OCI-LY7 (cell line): ENCODE results near the gene SNTB2. TPM values are rescaled to one million over a fixed set of nuclear protein-coding genes. Genes with fewer than 3 reads are reported as not detected.
A peak's percentile ranks its signal among the peaks of the same experiment; 100 is the strongest.

Source experiments
- BruUV-seq: library from RNA; stranded (reverse); fragments of 400-500 nt; replicated peaks from 2 replicates; lab custom pipeline; 2021; lab: Mats Ljungman, UMichigan
- CTCF ChIA-PET: fragments of 300-600 bp; sonication (Branson Sonifier 250); formaldehyde crosslinking; loops from one replicate; lab custom pipeline; 2022; ENCODE audit warnings: antibody characterized with exemption; ENCODE audit not compliant: unreplicated experiment; lab: Charles Lee
- POLR2A ChIA-PET: fragments of 300-600 bp; sonication (Branson Sonifier 250); formaldehyde crosslinking; loops from one replicate; lab custom pipeline; 2022; ENCODE audit warnings: antibody characterized with exemption; lab: Charles Lee
- DNase-seq: peaks from one replicate; pipeline ENCODE4 v3.0.0-alpha.2; 2015; ENCODE audit warnings: low spot score
- H2AFZ ChIP-seq: fragments of 200-600 bp; sonication (generic), shearing (Covaris generic); 2 replicates; pipeline ENCODE4 v1.6.1; 2014; ENCODE audit warnings: mild to moderate bottlenecking, antibody characterized with exemption, low read length, moderate library complexity
- H3K27ac ChIP-seq: fragments of 200-600 bp; sonication (generic); 2 replicates; pipeline ENCODE4 v1.5.1; 2014; ENCODE audit warnings: mixed run types, low read depth, mild to moderate bottlenecking, moderate library complexity, low read length, inconsistent platforms; ENCODE audit not compliant: poor library complexity, severe bottlenecking
- H3K36me3 ChIP-seq: fragments of 200-600 bp; sonication (generic); 2 replicates; pipeline ENCODE4 v1.6.1; 2014; ENCODE audit warnings: mild to moderate bottlenecking, antibody characterized with exemption, low read length, moderate library complexity, mixed read lengths; ENCODE audit not compliant: insufficient read depth
- H3K4me1 ChIP-seq: fragments of 200-600 bp; sonication (generic); 2 replicates; pipeline ENCODE4 v1.5.1; 2014; ENCODE audit warnings: mild to moderate bottlenecking, low read length; ENCODE audit not compliant: insufficient read depth, poor library complexity, severe bottlenecking
- H3K4me2 ChIP-seq: fragments of 200-600 bp; sonication (generic); 2 replicates; pipeline ENCODE4 v1.6.1; 2014; ENCODE audit warnings: mild to moderate bottlenecking, low read length
- H3K4me3 ChIP-seq: fragments of 200-600 bp; sonication (generic); 2 replicates; pipeline ENCODE4 v1.5.1; 2014; ENCODE audit warnings: mild to moderate bottlenecking, low read depth, low read length; ENCODE audit not compliant: poor library complexity, severe bottlenecking
- H3K79me2 ChIP-seq: fragments of 200-600 bp; sonication (generic); 2 replicates; pipeline ENCODE4 v1.6.1; 2016; ENCODE audit warnings: low read depth, mild to moderate bottlenecking, low read length, moderate library complexity, mixed read lengths; ENCODE audit not compliant: insufficient read depth
- H3K9me2 ChIP-seq: fragments of 200-600 bp; sonication (generic); 2 replicates; pipeline ENCODE4 v1.6.1; 2016; ENCODE audit warnings: mild to moderate bottlenecking, low read length, mixed read lengths; ENCODE audit not compliant: insufficient read depth
- H3K9me3 ChIP-seq: fragments of 200-600 bp; sonication (generic); 2 replicates; pipeline ENCODE4 v1.6.1; 2014; ENCODE audit warnings: mild to moderate bottlenecking, mixed run types, low read length, mixed read lengths
- H4K20me1 ChIP-seq: fragments of 200-600 bp; sonication (generic); 2 replicates; pipeline ENCODE4 v1.6.1; 2014; ENCODE audit warnings: mild to moderate bottlenecking, antibody characterized with exemption, low read length, moderate library complexity, mixed read lengths; ENCODE audit not compliant: insufficient read depth
- EZH2phosphoT487 ChIP-seq: fragments of 200-600 bp; sonication (generic); IDR thresholded peaks from 2 replicates; pipeline ENCODE4 v1.6.1; 2018; ENCODE audit warnings: low read depth, borderline replicate concordance, mild to moderate bottlenecking, mixed run types, antibody characterized with exemption, low read length, moderate library complexity, mixed read lengths
- intact Hi-C: fragments of 100-400 bp; cut with micrococcal nuclease; formaldehyde crosslinking; loops from one replicate; pipeline ENCODE4 v1.10.0; 2022; ENCODE audit not compliant: unreplicated experiment
- total RNA-seq, 2 experiments: library from RNA; depleted of rRNA in 1 of 2; stranded (reverse); fragments of >200 nt in 1 of 2; shearing (Covaris generic) in 1 of 2; gene quantifications; 2 replicates each; pipeline ENCODE4 v1.2.3, GENCODE V29; 2014 to 2022
- TF ChIP-seq, protein P1 (sequence below): fragments of 200-600 bp; sonication (generic); conservative IDR thresholded peaks from 2 replicates; pipeline ENCODE4 v1.5.1; 2014; ENCODE audit warnings: mild to moderate bottlenecking, antibody characterized with exemption, low read length, moderate library complexity, mixed read lengths

SNTB2 gene
- total RNA-seq, 2 experiments from 2014 or later, result 21.2 to 34.1 TPM

DNA sequence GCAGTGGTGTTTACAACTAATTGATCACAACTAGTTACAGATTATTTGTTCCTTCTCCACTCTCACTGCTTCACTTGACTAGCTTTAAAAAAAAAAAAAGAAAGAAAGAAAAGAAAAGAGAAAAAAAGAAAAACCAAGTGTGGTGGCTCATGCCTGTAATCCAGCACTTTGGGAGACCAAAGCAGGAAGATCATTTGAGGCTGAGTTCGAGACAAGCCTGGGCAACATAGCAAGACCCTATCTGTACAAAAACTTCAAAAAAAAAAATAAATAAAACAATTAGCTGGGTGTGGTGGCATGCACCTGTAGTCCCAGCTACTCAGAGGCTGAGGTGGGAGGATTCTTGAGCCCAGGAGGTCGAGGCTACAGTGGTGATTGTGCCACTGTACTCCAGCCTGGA lies 4.2 kb downstream of the SNTB2 start:
- H3K27ac ChIP-seq, result no peak overlapping the region
- H3K4me1 ChIP-seq, result peaks cover 28% of the 10 kb centered on the region
- BruUV-seq, result no TSS peak
- no peak for DNase-seq
- peak overlapping the region; percentile 76; the same call in 1 of the 2 replicates for H3K4me2 ChIP-seq
- H3K4me3 ChIP-seq, result no peak overlapping the region
- H3K79me2 ChIP-seq, result peaks cover 69% of the 10 kb centered on the region
- TF ChIP-seq, protein P1, sequence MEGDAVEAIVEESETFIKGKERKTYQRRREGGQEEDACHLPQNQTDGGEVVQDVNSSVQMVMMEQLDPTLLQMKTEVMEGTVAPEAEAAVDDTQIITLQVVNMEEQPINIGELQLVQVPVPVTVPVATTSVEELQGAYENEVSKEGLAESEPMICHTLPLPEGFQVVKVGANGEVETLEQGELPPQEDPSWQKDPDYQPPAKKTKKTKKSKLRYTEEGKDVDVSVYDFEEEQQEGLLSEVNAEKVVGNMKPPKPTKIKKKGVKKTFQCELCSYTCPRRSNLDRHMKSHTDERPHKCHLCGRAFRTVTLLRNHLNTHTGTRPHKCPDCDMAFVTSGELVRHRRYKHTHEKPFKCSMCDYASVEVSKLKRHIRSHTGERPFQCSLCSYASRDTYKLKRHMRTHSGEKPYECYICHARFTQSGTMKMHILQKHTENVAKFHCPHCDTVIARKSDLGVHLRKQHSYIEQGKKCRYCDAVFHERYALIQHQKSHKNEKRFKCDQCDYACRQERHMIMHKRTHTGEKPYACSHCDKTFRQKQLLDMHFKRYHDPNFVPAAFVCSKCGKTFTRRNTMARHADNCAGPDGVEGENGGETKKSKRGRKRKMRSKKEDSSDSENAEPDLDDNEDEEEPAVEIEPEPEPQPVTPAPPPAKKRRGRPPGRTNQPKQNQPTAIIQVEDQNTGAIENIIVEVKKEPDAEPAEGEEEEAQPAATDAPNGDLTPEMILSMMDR, result no peak
- H4K20me1 ChIP-seq, result 0 out of 2 replicates have a peak, but pooled peaks cover 14% of the 10 kb centered on the region
- H2AFZ ChIP-seq, result no peak overlapping the region
- ChIA-PET CTCF (no interaction called here), POLR2A (interaction anchor here (0.6 to 0.7 kb wide), 3 partner anchors 30 to 172 kb away, joined by 3 to 9 read pairs (median 3); no protein-coding TSS in a partner anchor)
- H3K9me3 ChIP-seq, result no peaks in the 10 kb centered on the region
- intact Hi-C loops, result no loop called here
- no peaks in the 10 kb centered on the region for H3K9me2 ChIP-seq
- no peaks in the 10 kb centered on the region for H3K36me3 ChIP-seq

DNA sequence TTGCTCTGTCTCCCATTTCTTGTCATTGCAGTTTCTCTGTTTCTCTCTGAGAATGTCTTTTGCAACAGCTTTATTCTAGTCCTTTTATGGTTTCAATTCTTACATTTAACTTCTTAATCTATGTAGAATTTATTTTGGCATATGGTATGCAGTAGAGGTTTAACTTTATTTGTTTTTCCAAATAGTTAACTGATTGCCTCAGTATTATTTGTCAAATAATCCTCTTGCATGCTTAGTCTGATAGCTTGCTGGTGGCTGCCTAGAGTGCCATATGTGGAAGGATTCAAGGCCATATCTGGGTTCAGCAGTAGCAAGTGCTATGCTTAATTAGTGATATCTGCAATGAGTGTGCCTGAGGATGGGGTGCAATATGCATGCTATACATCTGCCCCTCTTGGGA lies 6.9 kb downstream of the SNTB2 start:
- Histone ChIP-seq H3K4me2 (no peak overlapping the region), H2AFZ (no peak overlapping the region), H3K27ac (no peak overlapping the region), H3K4me3 (no peak overlapping the region), H4K20me1 (0 out of 2 replicates have a peak, but pooled peaks cover 14% of the 10 kb centered on the region), H3K9me3 (no peaks in the 10 kb centered on the region), H3K36me3 (no peaks in the 10 kb centered on the region), H3K9me2 (no peaks in the 10 kb centered on the region), H3K79me2 (peaks cover 68% of the 10 kb centered on the region), H3K4me1 (peaks cover 22% of the 10 kb centered on the region)
- TF ChIP-seq EZH2phosphoT487, result no peak
- TF ChIP-seq, protein P1, result no peak
- CTCF ChIA-PET, result no interaction called here
- intact Hi-C loops, result no loop called here
- DNase-seq, result no peak
- no TSS peak for BruUV-seq
- POLR2A ChIA-PET, result interaction anchor here (0.5 to 0.6 kb wide), 2 partner anchors 1093 to 1869 kb away, joined by 3 to 6 read pairs; no protein-coding TSS in a partner anchor

DNA sequence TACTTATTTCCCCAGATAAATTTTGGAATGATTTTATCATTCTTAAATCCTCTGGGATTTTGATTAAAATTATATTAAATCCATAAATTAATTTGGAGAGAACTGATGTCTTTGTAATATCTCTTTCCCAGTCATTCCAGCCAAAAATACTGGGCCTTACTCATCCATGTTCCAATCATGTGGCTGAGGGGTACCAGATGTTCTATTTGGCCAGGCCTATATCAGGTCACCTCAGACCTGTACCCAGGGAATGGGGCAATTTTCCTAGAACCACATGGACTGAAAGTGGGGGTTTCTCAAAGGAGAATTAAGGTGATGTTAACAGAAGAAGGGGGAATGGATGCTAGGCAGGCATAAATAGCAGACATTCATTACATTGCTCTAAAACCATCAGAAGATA lies 7.5 kb downstream of the SNTB2 start:
- Histone ChIP-seq H3K4me3 (no peak overlapping the region), H3K36me3 (no peaks in the 10 kb centered on the region), H3K9me3 (no peaks in the 10 kb centered on the region), H3K4me2 (no peak overlapping the region), H2AFZ (no peak overlapping the region), H3K27ac (no peak overlapping the region), H4K20me1 (0 out of 2 replicates have a peak, but pooled peaks cover 14% of the 10 kb centered on the region), H3K9me2 (no peaks in the 10 kb centered on the region), H3K79me2 (peaks cover 61% of the 10 kb centered on the region; the same call in 1 of the 2 replicates), H3K4me1 (peaks cover 16% of the 10 kb centered on the region)
- TF ChIP-seq, protein P1, result no peak
- TF ChIP-seq EZH2phosphoT487, result no peak
- BruUV-seq, result no TSS peak
- CTCF ChIA-PET, result no interaction called here
- DNase-seq, result no peak
- intact Hi-C loops, result no loop called here
- POLR2A ChIA-PET, result no interaction called here
